GM12891 (cell line): ENCODE measurements around the gene YARS1.

ENCODE experiments used
- POLR2A ChIP-seq: IDR thresholded peaks from 2 replicates; pipeline ENCODE4 v1.6.1; 2011; ENCODE audit warnings: low read depth, low read length, control low read depth
- POLR2AphosphoS5 ChIP-seq: IDR thresholded peaks from 2 replicates; pipeline ENCODE4 v1.6.1; 2011; ENCODE audit warnings: low read depth, low read length, control low read depth
- SPI1 ChIP-seq: IDR thresholded peaks from 2 replicates; pipeline ENCODE4 v1.6.1; 2011; ENCODE audit warnings: low read depth, low read length, control low read depth
- TAF1 ChIP-seq: IDR thresholded peaks from 2 replicates; pipeline ENCODE4 v1.6.1; 2011; ENCODE audit warnings: low read depth, low read length, control low read depth

GRCh38 chr1:32864375-32865019 lies 47.3 kb upstream of the YARS1 start:
- TF ChIP-seq POLR2AphosphoS5, result no peak
- TF ChIP-seq POLR2A, result no peak
- TF ChIP-seq SPI1, result no peak
- no peak for TF ChIP-seq TAF1
